Gastrocnemius medialis (tissue), 4 donors: ENCODE results near the gene GOLGA6L7.

Experiments
- CTCF ChIP-seq, 5 experiments: fragments of 450-650 bp in 3 of 5; fragments of 200-600 bp in 2 of 5; sonication (generic) in 2 of 5; IDR thresholded peaks in 4 of 5; conservative IDR thresholded peaks in 1 of 5; 1 replicate in 4 of 5; 2 replicates in 1 of 5; pipeline ENCODE4 v1.5.1; 2016 to 2019; ENCODE audit warnings: antibody characterized with exemption in 5 of 5, mild to moderate bottlenecking in 3 of 5, moderate library complexity in 3 of 5
- POLR2A ChIP-seq, 2 donors: fragments of 450-650 bp; IDR thresholded peaks; one replicate each; pipeline ENCODE4 v1.6.1; 2017; ENCODE audit warnings: antibody characterized with exemption in 2 of 2, mild to moderate bottlenecking in 2 of 2, moderate library complexity in 2 of 2

- no peak for TF ChIP-seq CTCF (IDR thresholded peaks at IDR 0.05 in 4 of 5, conservative IDR thresholded peaks at IDR 0.05 in 1 of 5)
- TF ChIP-seq POLR2A (IDR thresholded peaks at IDR 0.05) = no peak
Measured at GRCh38 chr15:28885630-28886430, 37.4 kb upstream of the GOLGA6L7 start, which contains the start of gene APBA2.
